Astrocyte (in vitro differentiated cells and primary cell): ENCODE results near the gene CHRNA5. TPM values are rescaled to one million over a fixed set of nuclear protein-coding genes. Genes with fewer than 3 reads are reported as not detected.

ENCODE experiments used
- DNase-seq: peaks from one replicate; pipeline ENCODE4 v3.0.0-alpha.2; 2010; ENCODE audit warnings: low read depth
- FAIRE-seq: peaks from 2 replicates; lab custom pipeline; 2011; peaks lifted over from hg19 to GRCh38; lab: Jason Lieb, UNC
- H2AFZ ChIP-seq: 2 replicates; pipeline ENCODE4 v1.6.0; 2012; ENCODE audit warnings: low read depth, low read length, inconsistent platforms
- H3K27ac ChIP-seq: 2 replicates; pipeline ENCODE4 v1.5.1; 2011; ENCODE audit warnings: low read depth, low read length, inconsistent platforms
- H3K27me3 ChIP-seq: 2 replicates; pipeline ENCODE4 v1.6.0; 2011; ENCODE audit warnings: low read length, inconsistent platforms; ENCODE audit not compliant: insufficient read depth
- H3K36me3 ChIP-seq: 2 replicates; pipeline ENCODE4 v1.5.1; 2011; ENCODE audit warnings: low read length, inconsistent platforms; ENCODE audit not compliant: insufficient read depth
- H3K4me1 ChIP-seq: 2 replicates; pipeline ENCODE4 v1.5.1; 2011; ENCODE audit warnings: low read length, inconsistent platforms; ENCODE audit not compliant: insufficient read depth
- H3K4me2 ChIP-seq: 2 replicates; pipeline ENCODE4 v1.6.0; 2012; ENCODE audit warnings: low read length, inconsistent platforms
- H3K4me3 ChIP-seq: 2 replicates; pipeline ENCODE4 v1.5.1; 2011; ENCODE audit warnings: low read depth, mild to moderate bottlenecking, low read length, inconsistent platforms; ENCODE audit not compliant: insufficient read depth
- H3K79me2 ChIP-seq: 2 replicates; pipeline ENCODE4 v1.6.0; 2012; ENCODE audit warnings: mild to moderate bottlenecking, low read length, inconsistent platforms; ENCODE audit not compliant: insufficient read depth
- H3K9ac ChIP-seq: 2 replicates; pipeline ENCODE4 v1.6.0; 2012; ENCODE audit warnings: mild to moderate bottlenecking, low read length, inconsistent platforms
- H3K9me3 ChIP-seq: 2 replicates; pipeline ENCODE4 v1.5.1; 2012; ENCODE audit warnings: low read depth, mild to moderate bottlenecking, low read length, inconsistent platforms; ENCODE audit not compliant: insufficient read depth
- H4K20me1 ChIP-seq: 2 replicates; pipeline ENCODE4 v1.6.0; 2012; ENCODE audit warnings: low read length, inconsistent platforms; ENCODE audit not compliant: insufficient read depth
- H3K27ac Mint-ChIP-seq: one replicate; pipeline ENCODE4 v1.8.0; 2021; ENCODE audit warnings: mild to moderate bottlenecking, mixed read lengths; ENCODE audit not compliant: unreplicated experiment
- H3K27me3 Mint-ChIP-seq: one replicate; pipeline ENCODE4 v1.8.0; 2021; ENCODE audit warnings: low read depth, mixed read lengths; ENCODE audit not compliant: unreplicated experiment
- H3K36me3 Mint-ChIP-seq: one replicate; pipeline ENCODE4 v1.8.0; 2021; ENCODE audit warnings: low read depth, mixed read lengths; ENCODE audit not compliant: unreplicated experiment
- H3K4me1 Mint-ChIP-seq: one replicate; pipeline ENCODE4 v1.8.0; 2021; ENCODE audit warnings: low read depth, mixed read lengths; ENCODE audit not compliant: unreplicated experiment
- H3K4me3 Mint-ChIP-seq: one replicate; pipeline ENCODE4 v1.8.0; 2021; ENCODE audit warnings: mild to moderate bottlenecking, moderate library complexity, mixed read lengths; ENCODE audit not compliant: unreplicated experiment
- H3K9me3 Mint-ChIP-seq: one replicate; pipeline ENCODE4 v1.8.0; 2021; ENCODE audit warnings: mild to moderate bottlenecking, mixed read lengths; ENCODE audit not compliant: unreplicated experiment
- EZH2 ChIP-seq: IDR thresholded peaks from 2 replicates; pipeline ENCODE4 v1.6.1; 2012; ENCODE audit warnings: mild to moderate bottlenecking, low read length, inconsistent platforms; ENCODE audit not compliant: insufficient read depth
- total RNA-seq: library from RNA; stranded (reverse); gene quantifications from 2 replicates; pipeline ENCODE4 v1.2.1, GENCODE V29; 2021
- TF ChIP-seq, protein P1 (sequence below): IDR thresholded peaks from 2 replicates; pipeline ENCODE4 v1.5.1; 2011; ENCODE audit warnings: low read depth, mild to moderate bottlenecking, inconsistent platforms, low read length, moderate library complexity; ENCODE audit not compliant: insufficient read depth

The CHRNA5 gene
- total RNA-seq, 1 donor from 2014 or later: 2.5 TPM

DNA sequence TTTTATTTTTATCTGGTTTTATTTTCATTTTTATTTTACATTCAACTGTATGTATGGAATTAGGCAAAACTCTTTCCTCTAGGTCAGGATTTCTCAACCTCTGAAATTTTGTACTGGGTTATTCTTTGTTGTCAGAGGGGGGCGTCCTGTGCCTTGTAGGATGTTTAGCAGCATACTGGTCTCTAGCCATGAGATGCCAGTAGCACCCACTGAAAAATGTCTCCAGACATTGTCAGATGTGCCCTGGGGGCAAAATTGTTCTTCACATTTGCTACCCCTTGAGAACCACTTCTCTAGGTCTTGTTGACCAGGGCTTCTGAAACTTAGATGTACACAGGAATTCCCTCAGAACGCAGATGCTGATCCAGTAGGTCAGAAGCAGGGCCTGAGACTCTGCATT lies 5.4 kb downstream of the CHRNA5 start:
- Histone ChIP-seq H3K27me3 (no peaks in the 10 kb centered on the region), H3K4me1 (no peaks in the 10 kb centered on the region), H3K9ac (no peak overlapping the region), H2AFZ (no peak overlapping the region), H4K20me1 (no peaks in the 10 kb centered on the region), H3K36me3 (no peaks in the 10 kb centered on the region), H3K4me2 (no peak overlapping the region), H3K79me2 (no peaks in the 10 kb centered on the region), H3K4me3 (no peak overlapping the region), H3K27ac (no peak overlapping the region), H3K9me3 (no peaks in the 10 kb centered on the region)
- DNase-seq (no peak), FAIRE-seq (no peak)
- Mint-ChIP-seq H3K27me3 (peaks cover 1% of the 10 kb centered on the region), H3K9me3 (no peaks in the 10 kb centered on the region), H3K4me3 (no peak overlapping the region), H3K36me3 (no peaks in the 10 kb centered on the region), H3K4me1 (no peaks in the 10 kb centered on the region), H3K27ac (no peak overlapping the region)
- no peak for TF ChIP-seq EZH2
- TF ChIP-seq, protein P1, sequence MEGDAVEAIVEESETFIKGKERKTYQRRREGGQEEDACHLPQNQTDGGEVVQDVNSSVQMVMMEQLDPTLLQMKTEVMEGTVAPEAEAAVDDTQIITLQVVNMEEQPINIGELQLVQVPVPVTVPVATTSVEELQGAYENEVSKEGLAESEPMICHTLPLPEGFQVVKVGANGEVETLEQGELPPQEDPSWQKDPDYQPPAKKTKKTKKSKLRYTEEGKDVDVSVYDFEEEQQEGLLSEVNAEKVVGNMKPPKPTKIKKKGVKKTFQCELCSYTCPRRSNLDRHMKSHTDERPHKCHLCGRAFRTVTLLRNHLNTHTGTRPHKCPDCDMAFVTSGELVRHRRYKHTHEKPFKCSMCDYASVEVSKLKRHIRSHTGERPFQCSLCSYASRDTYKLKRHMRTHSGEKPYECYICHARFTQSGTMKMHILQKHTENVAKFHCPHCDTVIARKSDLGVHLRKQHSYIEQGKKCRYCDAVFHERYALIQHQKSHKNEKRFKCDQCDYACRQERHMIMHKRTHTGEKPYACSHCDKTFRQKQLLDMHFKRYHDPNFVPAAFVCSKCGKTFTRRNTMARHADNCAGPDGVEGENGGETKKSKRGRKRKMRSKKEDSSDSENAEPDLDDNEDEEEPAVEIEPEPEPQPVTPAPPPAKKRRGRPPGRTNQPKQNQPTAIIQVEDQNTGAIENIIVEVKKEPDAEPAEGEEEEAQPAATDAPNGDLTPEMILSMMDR: no peak

GRCh38 chr15:78571382-78571781 lies 6.1 kb downstream of the CHRNA5 start:
- Mint-ChIP-seq H3K9me3 (no peaks in the 10 kb centered on the region), H3K4me3 (no peak overlapping the region), H3K27ac (no peak overlapping the region), H3K36me3 (no peaks in the 10 kb centered on the region), H3K4me1 (no peaks in the 10 kb centered on the region), H3K27me3 (peaks cover 1% of the 10 kb centered on the region)
- Histone ChIP-seq H3K4me2 (no peak overlapping the region), H3K4me3 (no peak overlapping the region), H4K20me1 (no peaks in the 10 kb centered on the region), H3K4me1 (no peaks in the 10 kb centered on the region), H2AFZ (no peak overlapping the region), H3K9ac (no peak overlapping the region), H3K36me3 (no peaks in the 10 kb centered on the region), H3K9me3 (no peaks in the 10 kb centered on the region), H3K27ac (no peak overlapping the region), H3K27me3 (no peaks in the 10 kb centered on the region), H3K79me2 (no peaks in the 10 kb centered on the region)
- no peak for DNase-seq
- no peak for FAIRE-seq
- TF ChIP-seq, protein P1: no peak
- no peak for TF ChIP-seq EZH2

DNA sequence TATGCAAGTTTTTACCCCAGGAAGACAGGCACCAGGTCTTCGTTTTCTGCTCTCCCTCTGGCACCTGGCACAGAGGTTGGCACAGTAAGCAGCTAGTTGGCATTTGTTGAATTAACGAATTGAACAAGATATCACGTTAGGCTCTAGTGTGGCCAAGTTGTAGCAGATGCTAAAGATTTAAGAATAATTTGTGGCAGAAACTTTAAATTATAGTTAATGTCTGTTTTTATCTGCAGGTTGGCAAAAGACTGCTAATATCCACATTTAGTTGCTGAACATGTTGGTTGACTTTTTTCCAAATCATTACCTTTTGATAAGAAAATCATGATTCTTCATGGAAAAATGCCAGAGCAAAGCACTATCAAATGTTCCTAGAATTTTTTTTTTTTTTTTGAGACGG lies 8.1 kb downstream of the CHRNA5 start:
- no peaks in the 10 kb centered on the region for H3K36me3 ChIP-seq
- no peaks in the 10 kb centered on the region for H3K9me3 ChIP-seq
- H3K79me2 ChIP-seq: no peaks in the 10 kb centered on the region
- DNase-seq (no peak), FAIRE-seq (no peak)
- Mint-ChIP-seq H3K9me3 (no peaks in the 10 kb centered on the region), H3K27ac (no peak overlapping the region), H3K27me3 (no peaks in the 10 kb centered on the region), H3K4me3 (no peak overlapping the region), H3K36me3 (no peaks in the 10 kb centered on the region), H3K4me1 (no peaks in the 10 kb centered on the region)
- no peak for TF ChIP-seq EZH2
- TF ChIP-seq, protein P1: no peak
- H3K27me3 ChIP-seq: no peaks in the 10 kb centered on the region
- H4K20me1 ChIP-seq: no peaks in the 10 kb centered on the region
- H3K4me2 ChIP-seq: no peak overlapping the region
- no peak overlapping the region for H3K27ac ChIP-seq
- H3K4me1 ChIP-seq: no peaks in the 10 kb centered on the region
- H3K4me3 ChIP-seq: no peak overlapping the region
- H2AFZ ChIP-seq: no peak overlapping the region
- no peak overlapping the region for H3K9ac ChIP-seq
